Stimulated activated effector memory CD8-positive, alpha-beta T cell treated with anti-CD3 and anti-CD28 coated beads, Interleukin-12 subunit alpha, Interleukin-12 subunit beta, amount 100 ng/mL, for 72 hours (primary cell): Measurements from ENCODE around the gene GLRX5.

ENCODE experiments used
- ATAC-seq: fragments of 150-1000 bp; cut with Tn5 transposase; 2 replicates; pipeline ENCODE4 v1.10.0; 2021
- DNase-seq, 2 donors: peaks; one replicate each; pipeline ENCODE4 v3.0.0; 2021 to 2022; ENCODE audit warnings: low spot score in 2 of 2
- H3K27ac Mint-ChIP-seq: one replicate; pipeline ENCODE4 v1.8.0; 2022; ENCODE audit warnings: mild to moderate bottlenecking, mixed read lengths
- H3K36me3 Mint-ChIP-seq: one replicate; pipeline ENCODE4 v1.8.0; 2022; ENCODE audit warnings: mild to moderate bottlenecking, mixed read lengths
- H3K4me1 Mint-ChIP-seq: one replicate; pipeline ENCODE4 v1.8.0; 2022; ENCODE audit warnings: mixed read lengths
- H3K4me3 Mint-ChIP-seq: one replicate; pipeline ENCODE4 v1.8.0; 2022; ENCODE audit warnings: mild to moderate bottlenecking, mixed read lengths
- H3K9me3 Mint-ChIP-seq: one replicate; pipeline ENCODE4 v1.8.0; 2022; ENCODE audit warnings: mixed read lengths

GLRX5 gene

DNA sequence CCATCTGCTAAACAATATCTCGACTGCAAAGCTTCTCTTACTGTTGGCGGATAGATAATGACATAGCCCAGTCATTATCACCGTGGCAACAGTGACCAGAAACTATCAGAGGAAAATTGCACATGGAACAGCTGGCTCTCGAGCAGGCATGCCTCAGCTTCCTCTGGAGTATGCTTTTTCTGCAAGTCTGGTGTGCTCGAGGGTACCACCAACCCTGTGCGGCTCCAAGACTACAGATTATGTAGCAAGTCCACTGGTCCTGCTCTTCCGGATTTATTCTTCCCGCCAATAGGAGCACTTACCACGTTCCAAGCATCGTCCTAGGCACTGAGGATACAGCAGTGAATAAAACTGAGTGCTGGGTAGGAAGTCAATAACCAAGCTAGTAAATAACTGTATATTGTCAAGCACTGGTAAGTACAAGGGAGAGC, 1.4 kb upstream of the GLRX5 start:
- Mint-ChIP-seq H3K4me3 (peak overlapping the region; percentile 95), H3K36me3 (peaks cover 57% of the 10 kb centered on the region), H3K9me3 (no peaks in the 10 kb centered on the region), H3K4me1 (peaks cover 65% of the 10 kb centered on the region), H3K27ac (peak overlapping the region; percentile 93)
- no peak for DNase-seq
- no peak for ATAC-seq

DNA sequence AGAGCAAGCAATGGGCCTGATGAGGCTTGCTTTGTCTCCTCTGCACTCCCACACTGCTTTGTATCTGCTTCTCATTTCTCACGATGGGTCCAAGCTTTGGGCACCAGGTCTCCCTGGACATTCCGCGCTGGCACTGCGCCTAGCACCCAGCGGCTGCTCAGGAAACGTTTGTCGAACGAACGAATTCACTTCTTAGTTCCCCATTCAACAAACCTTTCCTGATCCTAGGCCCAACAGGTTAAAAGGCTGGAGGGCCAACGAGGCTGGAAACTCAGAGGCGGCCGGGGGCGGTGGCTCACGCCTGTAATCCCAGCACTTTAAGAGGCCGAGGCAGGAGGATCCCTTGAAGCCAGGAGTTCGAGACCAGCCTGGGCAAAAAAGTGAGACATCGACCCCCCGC, 1.0 kb upstream of the GLRX5 start:
- Mint-ChIP-seq H3K36me3 (peaks cover 57% of the 10 kb centered on the region), H3K4me1 (peaks cover 67% of the 10 kb centered on the region), H3K9me3 (no peaks in the 10 kb centered on the region), H3K4me3 (peak overlapping the region; percentile 95), H3K27ac (peak overlapping the region; percentile 93)
- ATAC-seq (no peak), DNase-seq (no peak)

- ATAC-seq (peak; percentile 1), DNase-seq (no peak)
- Mint-ChIP-seq H3K36me3 (peaks cover 49% of the 10 kb centered on the region), H3K27ac (peak overlapping the region; percentile 93), H3K9me3 (no peaks in the 10 kb centered on the region), H3K4me1 (peaks cover 71% of the 10 kb centered on the region), H3K4me3 (peak overlapping the region; percentile 95)
These were observed 574 bp downstream of the GLRX5 start for GRCh38 chr14:95535226-95536021.

GRCh38 chr14:95536036-95536593, 1.3 kb downstream of the GLRX5 start:
- DNase-seq (no peak), ATAC-seq (no peak)
- Mint-ChIP-seq H3K9me3 (no peaks in the 10 kb centered on the region), H3K4me3 (peak overlapping the region; percentile 95), H3K4me1 (peaks cover 70% of the 10 kb centered on the region), H3K36me3 (peaks cover 42% of the 10 kb centered on the region), H3K27ac (peak overlapping the region; percentile 93)

DNA sequence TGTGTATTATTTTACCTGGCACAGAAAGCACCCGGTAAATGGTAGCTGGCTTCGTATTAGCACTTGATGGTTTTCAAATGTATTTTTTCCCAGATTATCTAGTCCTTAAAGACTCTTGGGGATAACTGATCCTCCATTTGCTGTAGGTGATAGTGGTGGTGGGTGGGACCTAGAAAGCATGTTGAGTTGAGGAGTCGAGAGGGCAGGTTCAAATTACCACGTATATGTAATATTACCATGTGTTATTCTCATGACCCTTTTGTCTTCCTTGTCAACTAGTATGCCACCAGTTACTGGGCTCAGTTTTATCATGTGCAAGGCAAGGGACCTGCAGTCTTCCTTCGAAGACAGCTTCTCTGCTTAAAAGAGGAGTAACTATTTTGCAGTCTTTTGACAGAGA, 1.8 kb downstream of the GLRX5 start:
- peaks cover 64% of the 10 kb centered on the region for H3K4me1 Mint-ChIP-seq
- H3K9me3 Mint-ChIP-seq, result no peaks in the 10 kb centered on the region
- H3K4me3 Mint-ChIP-seq, result peak overlapping the region; percentile 95
- ATAC-seq (no peak), DNase-seq (no peak)
- H3K27ac Mint-ChIP-seq, result no peak overlapping the region
- peaks cover 37% of the 10 kb centered on the region for H3K36me3 Mint-ChIP-seq

DNA sequence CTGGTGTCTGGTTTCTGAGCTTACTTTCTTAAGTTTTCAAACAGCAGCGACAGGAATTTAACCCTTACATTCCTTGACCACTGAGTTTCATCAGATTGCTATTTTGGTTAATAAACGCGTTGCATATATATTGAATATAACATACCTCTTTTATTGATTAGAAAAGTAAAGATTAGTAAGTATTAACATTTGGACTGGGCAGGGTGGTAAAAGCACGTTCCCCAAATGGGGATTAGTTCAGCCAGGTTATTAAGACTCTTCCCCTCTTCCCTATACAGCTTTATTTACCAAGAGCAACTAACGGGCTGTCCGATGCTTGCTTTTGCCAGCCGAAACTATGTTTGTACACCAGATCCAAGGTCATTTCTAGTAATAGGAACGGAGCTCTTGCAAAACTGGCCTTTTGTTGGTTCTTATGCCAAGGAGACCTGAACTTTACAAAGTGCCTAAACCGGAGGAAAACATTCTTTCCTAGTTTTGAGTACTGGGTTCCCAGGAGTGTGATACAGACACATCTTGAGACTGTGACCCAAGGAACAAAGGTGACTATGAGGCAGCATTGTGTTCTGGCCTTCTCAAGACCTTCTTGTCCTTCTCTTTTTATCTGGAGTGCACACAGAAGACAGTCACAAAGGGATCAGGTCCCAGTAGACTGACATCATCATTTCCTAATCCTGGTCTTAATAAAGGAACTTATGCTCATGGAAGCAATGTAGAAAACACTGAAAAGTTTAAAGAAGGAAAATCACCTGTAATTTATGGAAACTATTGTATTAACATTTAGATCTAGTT, 2.6 kb downstream of the GLRX5 start:
- Mint-ChIP-seq H3K9me3 (no peaks in the 10 kb centered on the region), H3K4me3 (peak overlapping the region; percentile 95), H3K27ac (no peak overlapping the region), H3K36me3 (peaks cover 28% of the 10 kb centered on the region), H3K4me1 (peaks cover 56% of the 10 kb centered on the region)
- DNase-seq (no peak), ATAC-seq (no peak)

DNA sequence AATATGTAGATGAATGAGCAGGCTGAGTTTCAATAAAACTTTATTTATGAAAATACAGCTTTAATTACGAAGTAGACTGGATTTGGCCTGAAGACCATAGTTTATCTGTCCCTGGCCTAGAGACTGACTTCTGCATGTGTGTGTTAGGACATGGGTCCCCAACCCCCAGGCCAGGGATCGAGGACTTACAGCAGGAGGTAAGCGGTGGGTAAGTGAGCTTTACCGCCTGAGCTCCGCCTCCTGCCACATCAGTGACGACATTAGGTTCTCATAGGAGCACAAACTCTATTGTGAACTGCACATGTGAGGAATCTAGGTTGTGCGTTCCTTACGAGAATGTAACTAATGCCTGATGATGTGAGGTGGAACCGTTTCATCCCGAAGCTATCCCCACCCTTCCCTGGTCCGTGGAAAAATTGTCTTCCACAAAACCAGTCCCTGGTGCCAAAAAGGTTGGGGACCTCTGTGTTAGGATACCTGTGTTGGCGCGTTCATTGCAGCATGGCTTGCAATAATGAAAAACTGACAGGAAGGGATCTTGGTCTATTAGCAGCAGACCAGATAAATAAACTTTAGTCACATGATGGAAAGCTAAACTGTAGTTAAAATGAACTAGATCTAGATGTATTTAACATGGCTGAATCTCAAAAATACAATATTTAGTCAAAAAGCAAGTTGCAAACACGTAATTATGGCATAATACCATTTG, 4.1 kb downstream of the GLRX5 start:
- H3K4me3 Mint-ChIP-seq, result no peak overlapping the region
- no peaks in the 10 kb centered on the region for H3K9me3 Mint-ChIP-seq
- no peak for DNase-seq
- no peak overlapping the region for H3K27ac Mint-ChIP-seq
- H3K36me3 Mint-ChIP-seq, result peaks cover 14% of the 10 kb centered on the region
- peaks cover 46% of the 10 kb centered on the region for H3K4me1 Mint-ChIP-seq
- no peak for ATAC-seq

DNA sequence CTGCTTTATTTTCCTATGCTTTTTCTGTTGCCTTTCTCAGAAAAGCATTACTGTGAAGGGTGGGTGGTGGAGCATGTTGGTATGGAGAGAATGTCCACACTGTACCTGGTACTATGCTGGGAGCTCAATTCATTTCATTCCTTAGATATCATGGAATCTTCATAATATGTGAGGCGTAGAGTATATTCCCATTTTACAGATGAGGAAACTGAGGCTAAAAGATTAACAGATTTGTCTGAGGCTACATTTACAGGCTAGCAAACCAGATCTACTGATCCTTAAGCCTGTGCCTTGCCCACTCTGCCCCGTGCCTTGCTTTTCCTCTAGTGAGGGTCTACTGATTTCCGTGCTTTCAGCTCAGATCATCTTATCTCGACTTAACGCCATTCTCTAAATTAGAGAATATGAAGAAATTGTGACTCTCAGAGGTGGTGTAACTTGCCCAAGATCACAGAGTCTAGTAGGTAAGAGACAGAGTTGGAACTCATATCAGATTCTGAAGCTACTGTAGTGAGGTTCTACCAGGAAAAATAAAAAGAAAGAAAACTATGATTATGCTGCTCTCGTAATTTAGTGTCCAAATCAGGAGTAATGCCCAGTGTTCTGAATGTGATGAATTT, 5.5 kb downstream of the GLRX5 start:
- Mint-ChIP-seq H3K27ac (no peak overlapping the region), H3K36me3 (peaks cover 17% of the 10 kb centered on the region), H3K9me3 (no peaks in the 10 kb centered on the region), H3K4me1 (peaks cover 44% of the 10 kb centered on the region), H3K4me3 (no peak overlapping the region)
- DNase-seq (no peak), ATAC-seq (no peak)

GRCh38 chr14:95541346-95541745, 6.5 kb downstream of the GLRX5 start:
- Mint-ChIP-seq H3K36me3 (peaks cover 14% of the 10 kb centered on the region), H3K4me1 (peaks cover 34% of the 10 kb centered on the region), H3K4me3 (no peak overlapping the region), H3K9me3 (no peaks in the 10 kb centered on the region), H3K27ac (no peak overlapping the region)
- ATAC-seq (no peak), DNase-seq (no peak)

DNA sequence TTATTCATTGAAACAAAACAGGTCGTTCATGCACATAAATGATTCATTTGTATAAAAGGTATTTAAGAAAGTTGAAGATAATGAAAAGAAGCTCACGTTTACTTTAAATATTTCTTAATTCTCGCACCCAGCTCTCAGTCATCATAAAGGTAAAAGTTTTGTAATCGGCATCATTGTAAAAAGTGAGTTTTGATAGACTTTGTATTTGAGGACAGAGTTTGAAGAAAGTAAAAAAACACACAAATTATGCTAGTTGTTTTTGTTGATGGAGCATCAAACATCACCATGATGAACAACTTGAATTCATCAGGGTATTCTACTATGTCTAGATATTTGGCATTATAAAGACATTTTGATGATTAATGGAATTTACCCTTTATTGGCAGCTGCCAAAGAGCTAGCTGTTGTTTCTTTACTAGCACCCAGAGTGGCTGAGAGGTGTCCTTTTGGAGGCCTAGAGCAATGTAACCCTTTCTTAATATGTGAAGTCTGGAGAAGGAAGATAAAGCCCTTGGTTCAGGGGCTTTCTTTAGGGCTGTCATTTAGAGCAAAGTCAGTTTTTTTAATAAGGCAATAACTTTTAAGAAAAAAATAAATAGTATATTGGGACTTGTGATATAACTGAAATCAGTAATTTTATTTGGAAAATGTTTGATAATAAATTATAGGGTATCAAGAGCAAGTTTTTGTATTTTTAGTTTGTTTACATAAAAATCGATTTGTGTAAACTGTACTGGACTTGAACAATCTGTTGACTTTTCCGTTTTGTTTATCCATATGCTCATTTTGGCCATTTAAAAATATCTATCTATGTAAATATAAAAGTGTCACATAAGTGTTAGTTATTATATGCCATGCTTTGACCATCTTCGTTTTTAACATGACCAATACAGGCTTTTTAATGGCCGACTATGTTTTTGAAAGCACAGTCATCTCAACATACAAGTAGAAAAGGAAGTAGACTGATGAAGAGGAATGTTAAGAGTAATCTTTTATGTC, 7.4 kb downstream of the GLRX5 start:
- Mint-ChIP-seq H3K9me3 (no peaks in the 10 kb centered on the region), H3K4me1 (peaks cover 25% of the 10 kb centered on the region), H3K27ac (no peak overlapping the region), H3K4me3 (no peak overlapping the region), H3K36me3 (peaks cover 14% of the 10 kb centered on the region)
- no peak for ATAC-seq
- no peak for DNase-seq

DNA sequence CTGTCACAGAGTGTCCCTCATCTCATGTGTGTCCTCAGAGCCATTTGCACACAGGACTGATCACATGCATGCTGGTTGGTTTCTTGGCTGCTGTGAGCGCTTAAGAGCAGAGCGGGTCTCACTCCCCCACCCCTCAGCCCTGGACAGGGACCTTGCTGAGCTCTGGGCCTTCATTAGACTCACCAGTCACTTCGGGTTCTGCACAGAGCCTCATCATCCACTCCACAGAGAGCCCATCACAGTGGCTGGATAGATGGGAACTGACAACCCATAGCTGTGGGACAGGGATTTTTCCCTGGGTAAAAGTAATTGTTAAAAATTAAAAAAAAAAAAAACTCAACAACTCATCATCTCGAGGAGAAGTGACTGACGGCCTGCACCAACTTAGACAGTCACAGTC, 8.2 kb downstream of the GLRX5 start:
- Mint-ChIP-seq H3K4me1 (peaks cover 20% of the 10 kb centered on the region), H3K27ac (no peak overlapping the region), H3K4me3 (no peak overlapping the region), H3K36me3 (peaks cover 14% of the 10 kb centered on the region), H3K9me3 (no peaks in the 10 kb centered on the region)
- DNase-seq, result no peak
- ATAC-seq, result no peak

GRCh38 chr14:95544588-95544987, 9.7 kb downstream of the GLRX5 start:
- DNase-seq, result no peak

GRCh38 chr14:95545515-95546168, 10.8 kb downstream of the GLRX5 start:
- no peaks in the 10 kb centered on the region for H3K9me3 Mint-ChIP-seq
- H3K4me1 Mint-ChIP-seq, result peaks cover 2% of the 10 kb centered on the region
- no peak overlapping the region for H3K4me3 Mint-ChIP-seq
- DNase-seq (no peak), ATAC-seq (no peak)
- peaks cover 14% of the 10 kb centered on the region for H3K36me3 Mint-ChIP-seq
- H3K27ac Mint-ChIP-seq, result no peak overlapping the region

More at GRCh38 chr14:95544588-95544987, 9.7 kb downstream of the GLRX5 start:
- ATAC-seq, result no peak
- Mint-ChIP-seq H3K4me3 (no peak overlapping the region), H3K9me3 (no peaks in the 10 kb centered on the region), H3K4me1 (peaks cover 7% of the 10 kb centered on the region), H3K27ac (no peak overlapping the region), H3K36me3 (peaks cover 14% of the 10 kb centered on the region)
